OCI-LY7 (cell line): Measurements from ENCODE around the gene TMPRSS2.

Experiments used
- EZH2phosphoT487 ChIP-seq: fragments of 200-600 bp; sonication (generic); IDR thresholded peaks from 2 replicates; pipeline ENCODE4 v1.6.1; 2018; ENCODE audit warnings: low read depth, borderline replicate concordance, mild to moderate bottlenecking, mixed run types, antibody characterized with exemption, low read length, moderate library complexity, mixed read lengths
- TF ChIP-seq, protein P1 (sequence below): fragments of 200-600 bp; sonication (generic); conservative IDR thresholded peaks from 2 replicates; pipeline ENCODE4 v1.5.1; 2014; ENCODE audit warnings: mild to moderate bottlenecking, antibody characterized with exemption, low read length, moderate library complexity, mixed read lengths

GRCh38 chr21:41501919-41502318, 6.0 kb downstream of the TMPRSS2 start:
- TF ChIP-seq, protein P1, sequence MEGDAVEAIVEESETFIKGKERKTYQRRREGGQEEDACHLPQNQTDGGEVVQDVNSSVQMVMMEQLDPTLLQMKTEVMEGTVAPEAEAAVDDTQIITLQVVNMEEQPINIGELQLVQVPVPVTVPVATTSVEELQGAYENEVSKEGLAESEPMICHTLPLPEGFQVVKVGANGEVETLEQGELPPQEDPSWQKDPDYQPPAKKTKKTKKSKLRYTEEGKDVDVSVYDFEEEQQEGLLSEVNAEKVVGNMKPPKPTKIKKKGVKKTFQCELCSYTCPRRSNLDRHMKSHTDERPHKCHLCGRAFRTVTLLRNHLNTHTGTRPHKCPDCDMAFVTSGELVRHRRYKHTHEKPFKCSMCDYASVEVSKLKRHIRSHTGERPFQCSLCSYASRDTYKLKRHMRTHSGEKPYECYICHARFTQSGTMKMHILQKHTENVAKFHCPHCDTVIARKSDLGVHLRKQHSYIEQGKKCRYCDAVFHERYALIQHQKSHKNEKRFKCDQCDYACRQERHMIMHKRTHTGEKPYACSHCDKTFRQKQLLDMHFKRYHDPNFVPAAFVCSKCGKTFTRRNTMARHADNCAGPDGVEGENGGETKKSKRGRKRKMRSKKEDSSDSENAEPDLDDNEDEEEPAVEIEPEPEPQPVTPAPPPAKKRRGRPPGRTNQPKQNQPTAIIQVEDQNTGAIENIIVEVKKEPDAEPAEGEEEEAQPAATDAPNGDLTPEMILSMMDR = no peak
- TF ChIP-seq EZH2phosphoT487 = no peak
